Suprapubic skin (tissue), 4 donors: ENCODE measurements around the gene LY6G5C. TPM values are rescaled to one million over a fixed set of nuclear protein-coding genes. Genes with fewer than 3 reads are reported as not detected.

Experiments used
- DNase-seq, 2 donors: peaks; one replicate each; pipeline ENCODE4 v3.0.0-alpha.2; 2019; ENCODE audit warnings: low spot score in 2 of 2
- H3K27ac ChIP-seq: fragments of 200-600 bp; sonication (generic); one replicate; pipeline ENCODE4 v1.5.1; 2019
- H3K27me3 ChIP-seq: fragments of 200-600 bp; sonication (generic); one replicate; pipeline ENCODE4 v1.5.1; 2019
- H3K36me3 ChIP-seq: fragments of 200-600 bp; sonication (generic); one replicate; pipeline ENCODE4 v1.5.1; 2019
- H3K4me1 ChIP-seq: fragments of 200-600 bp; sonication (generic); one replicate; pipeline ENCODE4 v1.5.1; 2019
- H3K4me3 ChIP-seq: fragments of 200-600 bp; sonication (generic); one replicate; pipeline ENCODE4 v1.5.1; 2019; ENCODE audit warnings: mild to moderate bottlenecking
- H3K9me3 ChIP-seq: fragments of 200-600 bp; sonication (generic); one replicate; pipeline ENCODE4 v1.5.1; 2019
- CTCF ChIP-seq, 2 donors: fragments of 200-600 bp in 1 of 2; fragments of 450-650 bp in 1 of 2; sonication (generic) in 1 of 2; IDR thresholded peaks; one replicate each; pipeline ENCODE4 v1.5.1; 2016 to 2019; ENCODE audit warnings: antibody characterized with exemption in 2 of 2, mild to moderate bottlenecking in 1 of 2, moderate library complexity in 1 of 2
- EP300 ChIP-seq: sonication (generic); formaldehyde crosslinking; IDR thresholded peaks from one replicate; pipeline ENCODE4 v1.6.1; 2017; ENCODE audit warnings: antibody characterized with exemption
- POLR2A ChIP-seq, 2 donors: fragments of 450-650 bp; IDR thresholded peaks; one replicate each; pipeline ENCODE4 v1.6.1; 2017; ENCODE audit warnings: antibody characterized with exemption in 2 of 2, mild to moderate bottlenecking in 2 of 2, moderate library complexity in 2 of 2
- POLR2AphosphoS5 ChIP-seq, 3 donors: sonication (generic); formaldehyde crosslinking; IDR thresholded peaks; one replicate each; pipeline ENCODE4 v1.6.1; 2017; ENCODE audit warnings: antibody characterized with exemption in 3 of 3
- WGBS: methylation state at CpG from one replicate; pipeline ENCODE4 v1.1.5; 2018; 5-methylcytosine and 5-hydroxymethylcytosine counted together
- total RNA-seq, 4 donors: library from RNA; depleted of rRNA; stranded (reverse); fragments of >200 nt; gene quantifications; one replicate each; pipeline ENCODE4 v1.1.0, GENCODE V29; 2016

The LY6G5C gene
- total RNA-seq, 4 donors from 2014 or later = 0.73 to 5.1 TPM; not detected in 2

DNA sequence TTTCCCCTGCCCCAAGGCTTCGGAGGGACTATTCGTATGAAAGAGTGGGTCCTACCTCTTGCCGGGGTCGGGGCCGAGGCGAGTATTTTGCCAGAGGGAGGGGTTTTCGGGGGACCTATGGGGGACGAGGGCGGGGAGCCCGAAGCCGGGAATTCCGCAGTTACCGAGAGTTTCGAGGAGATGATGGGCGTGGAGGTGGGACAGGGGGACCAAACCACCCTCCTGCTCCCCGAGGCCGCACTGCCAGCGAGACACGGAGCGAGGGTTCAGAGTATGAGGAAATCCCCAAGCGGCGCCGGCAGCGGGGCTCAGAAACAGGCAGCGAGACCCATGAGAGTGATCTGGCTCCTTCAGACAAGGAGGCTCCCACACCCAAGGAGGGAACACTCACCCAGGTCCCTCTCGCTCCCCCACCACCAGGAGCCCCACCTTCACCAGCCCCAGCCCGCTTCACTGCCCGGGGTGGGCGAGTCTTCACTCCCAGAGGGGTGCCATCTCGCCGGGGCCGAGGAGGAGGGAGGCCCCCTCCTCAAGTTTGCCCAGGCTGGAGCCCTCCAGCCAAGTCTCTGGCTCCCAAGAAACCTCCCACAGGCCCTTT is 49.1 kb downstream of the LY6G5C start:
- Histone ChIP-seq H3K27ac (no peak overlapping the region), H3K9me3 (no peaks in the 10 kb centered on the region), H3K36me3 (peaks cover 100% of the 10 kb centered on the region), H3K4me1 (no peaks in the 10 kb centered on the region), H3K27me3 (no peaks in the 10 kb centered on the region), H3K4me3 (no peak overlapping the region)
- DNase-seq = no peak
- 82% methylated on average over 27 of the region's 32 CpGs for WGBS
- TF ChIP-seq CTCF (IDR thresholded peaks at IDR 0.05) (no peak), POLR2AphosphoS5 (IDR thresholded peaks at IDR 0.05) (no peak), EP300 (no peak), POLR2A (IDR thresholded peaks at IDR 0.05) (no peak)

DNA sequence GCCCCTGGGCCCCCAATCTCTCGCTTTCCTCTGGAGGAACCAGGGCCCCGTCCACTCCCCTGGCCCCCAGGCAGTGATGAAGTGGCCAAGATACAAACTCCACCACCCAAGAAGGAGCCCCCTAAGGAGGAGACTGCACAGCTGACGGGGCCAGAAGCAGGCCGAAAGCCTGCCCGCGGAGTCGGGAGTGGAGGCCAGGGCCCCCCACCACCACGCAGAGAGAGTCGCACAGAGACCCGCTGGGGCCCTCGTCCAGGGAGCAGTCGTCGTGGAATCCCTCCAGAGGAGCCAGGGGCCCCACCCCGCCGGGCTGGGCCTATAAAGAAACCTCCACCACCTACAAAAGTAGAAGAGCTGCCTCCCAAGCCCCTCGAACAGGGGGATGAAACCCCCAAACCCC is 49.7 kb downstream of the LY6G5C start:
- H3K36me3 ChIP-seq = peaks cover 100% of the 10 kb centered on the region
- H3K9me3 ChIP-seq = no peaks in the 10 kb centered on the region
- no peak for DNase-seq
- H3K4me1 ChIP-seq = no peaks in the 10 kb centered on the region
- H3K4me3 ChIP-seq = no peak overlapping the region
- no peak overlapping the region for H3K27ac ChIP-seq
- H3K27me3 ChIP-seq = no peaks in the 10 kb centered on the region
- WGBS = 80% methylated on average over 2 of the region's 16 CpGs
- TF ChIP-seq POLR2A (IDR thresholded peaks at IDR 0.05) (no peak), POLR2AphosphoS5 (IDR thresholded peaks at IDR 0.05) (no peak), EP300 (no peak), CTCF (IDR thresholded peaks at IDR 0.05) (no peak)

DNA sequence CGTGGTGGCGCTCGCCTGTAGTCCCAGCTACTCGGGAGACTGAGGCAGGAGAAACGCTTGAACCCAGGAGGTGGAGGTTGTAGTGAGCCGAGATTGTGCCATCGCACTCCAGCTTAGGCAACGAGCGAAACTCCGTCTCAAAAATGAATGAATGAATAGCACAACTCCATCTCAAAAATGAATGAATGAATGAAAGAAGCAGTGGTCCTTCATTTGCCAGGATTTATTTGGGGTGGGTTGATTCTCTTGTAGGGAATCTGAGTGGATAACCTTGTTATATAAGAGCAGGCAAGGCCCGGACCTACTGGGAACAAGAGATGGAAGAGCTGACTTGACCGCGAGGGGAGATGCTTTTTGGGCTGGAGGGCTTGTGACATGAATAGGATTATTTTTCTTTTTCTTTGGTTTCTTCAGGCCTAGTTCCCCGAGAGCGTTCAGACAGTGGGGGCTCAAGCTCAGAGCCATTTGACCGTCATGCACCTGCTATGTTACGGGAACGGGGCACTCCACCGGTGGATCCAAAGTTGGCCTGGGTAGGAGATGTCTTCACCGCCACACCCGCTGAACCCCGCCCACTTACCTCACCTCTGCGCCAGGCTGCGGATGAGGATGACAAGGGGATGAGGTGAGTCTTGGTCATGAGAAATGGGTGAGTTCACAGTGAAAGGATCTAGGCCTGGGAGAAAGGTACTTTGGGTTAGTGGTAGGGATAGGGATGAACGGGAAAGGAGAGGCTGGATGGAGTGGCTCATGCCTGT is 50.5 kb downstream of the LY6G5C start:
- WGBS = 73% methylated on average over 25 of the region's 25 CpGs
- Histone ChIP-seq H3K27ac (no peak overlapping the region), H3K9me3 (no peaks in the 10 kb centered on the region), H3K4me1 (no peaks in the 10 kb centered on the region), H3K4me3 (no peak overlapping the region), H3K27me3 (no peaks in the 10 kb centered on the region), H3K36me3 (peaks cover 100% of the 10 kb centered on the region)
- DNase-seq = no peak
- TF ChIP-seq CTCF (IDR thresholded peaks at IDR 0.05) (no peak), POLR2AphosphoS5 (IDR thresholded peaks at IDR 0.05) (no peak), EP300 (no peak), POLR2A (IDR thresholded peaks at IDR 0.05) (no peak)

DNA sequence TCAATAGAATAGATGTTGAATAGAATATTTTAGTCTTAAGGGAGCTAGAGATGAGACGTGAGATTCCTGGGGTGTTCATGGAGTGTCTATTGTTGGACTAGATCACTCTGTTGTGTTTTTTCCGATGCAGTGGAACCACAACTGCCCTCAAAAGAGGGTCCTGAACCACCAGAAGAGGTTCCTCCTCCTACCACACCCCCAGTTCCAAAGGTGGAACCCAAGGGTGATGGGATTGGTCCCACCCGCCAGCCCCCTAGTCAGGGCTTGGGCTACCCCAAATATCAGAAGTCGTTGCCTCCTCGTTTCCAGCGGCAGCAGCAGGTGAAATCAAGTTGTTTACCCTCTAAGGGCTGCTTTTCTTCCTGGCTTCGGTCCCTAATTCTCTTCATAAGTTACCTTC is 51.9 kb downstream of the LY6G5C start:
- 81% methylated on average over 7 of the region's 7 CpGs for WGBS
- TF ChIP-seq CTCF (IDR thresholded peaks at IDR 0.05) = no peak
- no peak for TF ChIP-seq EP300
- TF ChIP-seq POLR2AphosphoS5 (IDR thresholded peaks at IDR 0.05) = no peak
- no peak for TF ChIP-seq POLR2A (IDR thresholded peaks at IDR 0.05)

DNA sequence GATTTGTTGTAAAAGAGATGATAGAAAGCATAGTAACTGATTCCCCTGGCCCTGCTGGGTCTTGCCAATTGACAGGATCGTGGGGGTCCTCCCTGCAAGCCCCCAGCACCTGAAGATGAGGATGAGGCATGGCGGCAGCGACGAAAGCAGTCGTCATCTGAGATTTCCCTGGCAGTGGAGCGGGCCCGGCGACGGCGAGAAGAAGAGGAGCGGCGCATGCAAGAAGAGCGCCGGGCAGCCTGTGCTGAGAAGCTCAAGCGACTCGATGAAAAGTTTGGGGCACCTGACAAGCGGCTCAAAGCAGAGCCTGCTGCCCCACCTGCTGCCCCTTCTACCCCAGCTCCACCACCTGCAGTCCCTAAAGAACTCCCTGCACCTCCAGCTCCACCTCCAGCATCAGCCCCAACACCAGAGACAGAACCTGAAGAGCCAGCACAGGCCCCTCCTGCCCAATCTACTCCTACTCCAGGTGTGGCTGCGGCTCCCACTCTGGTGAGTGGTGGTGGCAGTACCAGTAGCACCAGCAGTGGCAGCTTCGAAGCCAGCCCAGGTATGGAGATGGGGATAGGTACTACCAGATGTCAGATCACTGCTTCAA is 53.1 kb downstream of the LY6G5C start:
- Histone ChIP-seq H3K4me1 (peaks cover 2% of the 10 kb centered on the region), H3K27me3 (no peaks in the 10 kb centered on the region), H3K27ac (no peak overlapping the region), H3K36me3 (peaks cover 95% of the 10 kb centered on the region), H3K4me3 (no peak overlapping the region), H3K9me3 (no peaks in the 10 kb centered on the region)
- whole genome bisulfite sequencing = 94% methylated on average over 19 of the region's 19 CpGs
- TF ChIP-seq EP300 (no peak), POLR2A (IDR thresholded peaks at IDR 0.05) (no peak), POLR2AphosphoS5 (IDR thresholded peaks at IDR 0.05) (no peak), CTCF (IDR thresholded peaks at IDR 0.05) (no peak)
- DNase-seq = no peak

More for the DNA sequence above, 51.9 kb downstream of the LY6G5C start:
- no peak overlapping the region for H3K27ac ChIP-seq
- H3K4me1 ChIP-seq = no peaks in the 10 kb centered on the region
- no peak for DNase-seq
- H3K9me3 ChIP-seq = no peaks in the 10 kb centered on the region
- H3K4me3 ChIP-seq = no peak overlapping the region
- no peaks in the 10 kb centered on the region for H3K27me3 ChIP-seq
- H3K36me3 ChIP-seq = peaks cover 100% of the 10 kb centered on the region
